ENCODE measurements around the gene EPB41L1.

DNA sequence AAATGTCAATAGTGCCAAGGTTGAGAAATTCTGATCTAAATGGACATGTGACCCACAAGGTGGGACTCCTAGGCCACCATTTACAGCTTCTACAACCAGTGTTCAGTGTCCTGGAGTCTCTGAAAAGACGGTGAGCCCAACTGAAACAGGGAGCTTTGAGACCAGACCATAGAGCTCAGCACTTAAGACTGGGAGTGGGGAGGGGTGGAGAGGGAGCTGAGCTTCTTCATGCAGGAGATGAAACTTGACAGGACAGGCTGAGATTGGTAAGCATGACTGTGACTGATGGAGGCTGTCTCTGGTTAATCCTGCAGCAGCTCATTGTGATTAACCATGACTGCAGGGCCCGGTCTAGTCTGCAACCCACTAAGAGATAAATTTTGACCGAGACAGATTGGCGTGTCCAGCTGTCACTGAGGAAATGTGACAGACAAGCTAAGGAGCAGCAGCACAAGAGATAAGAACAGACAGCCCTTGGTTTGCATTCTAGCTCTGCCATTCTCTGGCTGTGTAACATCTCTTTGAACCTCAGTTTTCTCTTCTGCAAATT, 80.3 kb downstream of the EPB41L1 start:
- TF ChIP-seq, protein P1, sequence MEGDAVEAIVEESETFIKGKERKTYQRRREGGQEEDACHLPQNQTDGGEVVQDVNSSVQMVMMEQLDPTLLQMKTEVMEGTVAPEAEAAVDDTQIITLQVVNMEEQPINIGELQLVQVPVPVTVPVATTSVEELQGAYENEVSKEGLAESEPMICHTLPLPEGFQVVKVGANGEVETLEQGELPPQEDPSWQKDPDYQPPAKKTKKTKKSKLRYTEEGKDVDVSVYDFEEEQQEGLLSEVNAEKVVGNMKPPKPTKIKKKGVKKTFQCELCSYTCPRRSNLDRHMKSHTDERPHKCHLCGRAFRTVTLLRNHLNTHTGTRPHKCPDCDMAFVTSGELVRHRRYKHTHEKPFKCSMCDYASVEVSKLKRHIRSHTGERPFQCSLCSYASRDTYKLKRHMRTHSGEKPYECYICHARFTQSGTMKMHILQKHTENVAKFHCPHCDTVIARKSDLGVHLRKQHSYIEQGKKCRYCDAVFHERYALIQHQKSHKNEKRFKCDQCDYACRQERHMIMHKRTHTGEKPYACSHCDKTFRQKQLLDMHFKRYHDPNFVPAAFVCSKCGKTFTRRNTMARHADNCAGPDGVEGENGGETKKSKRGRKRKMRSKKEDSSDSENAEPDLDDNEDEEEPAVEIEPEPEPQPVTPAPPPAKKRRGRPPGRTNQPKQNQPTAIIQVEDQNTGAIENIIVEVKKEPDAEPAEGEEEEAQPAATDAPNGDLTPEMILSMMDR (IDR thresholded peaks at IDR 0.05; ENCODE audit: insufficient read depth, low read length), result no peak
- TF ChIP-seq POLR2AphosphoS5 (IDR thresholded peaks at IDR 0.05; ENCODE audit: low read depth) (no peak), GABPA (IDR thresholded peaks at IDR 0.05; ENCODE audit: low read depth) (no peak), SPI1 (IDR thresholded peaks at IDR 0.05; ENCODE audit: borderline replicate concordance, low read depth) (no peak)
- TF ChIP-seq, protein P2, sequence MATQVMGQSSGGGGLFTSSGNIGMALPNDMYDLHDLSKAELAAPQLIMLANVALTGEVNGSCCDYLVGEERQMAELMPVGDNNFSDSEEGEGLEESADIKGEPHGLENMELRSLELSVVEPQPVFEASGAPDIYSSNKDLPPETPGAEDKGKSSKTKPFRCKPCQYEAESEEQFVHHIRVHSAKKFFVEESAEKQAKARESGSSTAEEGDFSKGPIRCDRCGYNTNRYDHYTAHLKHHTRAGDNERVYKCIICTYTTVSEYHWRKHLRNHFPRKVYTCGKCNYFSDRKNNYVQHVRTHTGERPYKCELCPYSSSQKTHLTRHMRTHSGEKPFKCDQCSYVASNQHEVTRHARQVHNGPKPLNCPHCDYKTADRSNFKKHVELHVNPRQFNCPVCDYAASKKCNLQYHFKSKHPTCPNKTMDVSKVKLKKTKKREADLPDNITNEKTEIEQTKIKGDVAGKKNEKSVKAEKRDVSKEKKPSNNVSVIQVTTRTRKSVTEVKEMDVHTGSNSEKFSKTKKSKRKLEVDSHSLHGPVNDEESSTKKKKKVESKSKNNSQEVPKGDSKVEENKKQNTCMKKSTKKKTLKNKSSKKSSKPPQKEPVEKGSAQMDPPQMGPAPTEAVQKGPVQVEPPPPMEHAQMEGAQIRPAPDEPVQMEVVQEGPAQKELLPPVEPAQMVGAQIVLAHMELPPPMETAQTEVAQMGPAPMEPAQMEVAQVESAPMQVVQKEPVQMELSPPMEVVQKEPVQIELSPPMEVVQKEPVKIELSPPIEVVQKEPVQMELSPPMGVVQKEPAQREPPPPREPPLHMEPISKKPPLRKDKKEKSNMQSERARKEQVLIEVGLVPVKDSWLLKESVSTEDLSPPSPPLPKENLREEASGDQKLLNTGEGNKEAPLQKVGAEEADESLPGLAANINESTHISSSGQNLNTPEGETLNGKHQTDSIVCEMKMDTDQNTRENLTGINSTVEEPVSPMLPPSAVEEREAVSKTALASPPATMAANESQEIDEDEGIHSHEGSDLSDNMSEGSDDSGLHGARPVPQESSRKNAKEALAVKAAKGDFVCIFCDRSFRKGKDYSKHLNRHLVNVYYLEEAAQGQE (IDR thresholded peaks at IDR 0.05; ENCODE audit: insufficient replicate concordance, low read depth), result no peak

Measured in HL-60 (cell line).